Measurements from ENCODE around the gene DNAH2.

DNA sequence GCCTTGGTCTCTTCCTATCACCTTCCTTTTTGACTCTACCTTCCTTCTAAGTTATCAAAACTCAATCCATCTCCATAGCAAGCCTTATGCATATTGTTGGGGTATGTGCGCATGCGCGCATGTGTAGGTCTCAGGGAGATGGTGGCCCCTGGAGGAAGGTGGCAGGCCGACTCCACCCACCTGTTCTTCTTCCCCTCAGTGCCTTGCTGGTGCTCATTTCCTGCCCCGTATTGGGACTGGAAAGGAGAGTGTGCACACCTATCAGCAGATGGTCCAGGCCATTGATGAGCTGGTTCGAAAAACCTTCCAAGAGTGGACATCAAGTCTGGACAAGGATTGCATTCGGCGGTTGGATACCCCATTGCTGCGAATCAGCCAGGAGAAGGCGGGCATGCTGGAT lies 25.2 kb downstream of the DNAH2 start:
- TF ChIP-seq CHD1 (IDR thresholded peaks at IDR 0.05; ENCODE audit: low read depth, low read length) = no peak
- no peak for TF ChIP-seq POLR2A (IDR thresholded peaks at IDR 0.05; ENCODE audit: low read depth, low read length)
- TF ChIP-seq, protein P1, sequence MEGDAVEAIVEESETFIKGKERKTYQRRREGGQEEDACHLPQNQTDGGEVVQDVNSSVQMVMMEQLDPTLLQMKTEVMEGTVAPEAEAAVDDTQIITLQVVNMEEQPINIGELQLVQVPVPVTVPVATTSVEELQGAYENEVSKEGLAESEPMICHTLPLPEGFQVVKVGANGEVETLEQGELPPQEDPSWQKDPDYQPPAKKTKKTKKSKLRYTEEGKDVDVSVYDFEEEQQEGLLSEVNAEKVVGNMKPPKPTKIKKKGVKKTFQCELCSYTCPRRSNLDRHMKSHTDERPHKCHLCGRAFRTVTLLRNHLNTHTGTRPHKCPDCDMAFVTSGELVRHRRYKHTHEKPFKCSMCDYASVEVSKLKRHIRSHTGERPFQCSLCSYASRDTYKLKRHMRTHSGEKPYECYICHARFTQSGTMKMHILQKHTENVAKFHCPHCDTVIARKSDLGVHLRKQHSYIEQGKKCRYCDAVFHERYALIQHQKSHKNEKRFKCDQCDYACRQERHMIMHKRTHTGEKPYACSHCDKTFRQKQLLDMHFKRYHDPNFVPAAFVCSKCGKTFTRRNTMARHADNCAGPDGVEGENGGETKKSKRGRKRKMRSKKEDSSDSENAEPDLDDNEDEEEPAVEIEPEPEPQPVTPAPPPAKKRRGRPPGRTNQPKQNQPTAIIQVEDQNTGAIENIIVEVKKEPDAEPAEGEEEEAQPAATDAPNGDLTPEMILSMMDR (conservative IDR thresholded peaks at IDR 0.05; ENCODE audit: low read depth, low read length) = no peak
